HG03097 (cell line): ENCODE measurements around the gene ULK3.
"Not testable (repeated sequence)": the region's sequence is repeated elsewhere in the genome, so short reads cannot be mapped to it uniquely, and the experiment has no call there.

ENCODE experiments used
- ATAC-seq: cut with Tn5 transposase; IDR thresholded peaks from one replicate; pipeline ENCODE4 v1.9.1; 2021; ENCODE audit not compliant: unreplicated experiment, low FRiP score

The ULK3 gene

DNA sequence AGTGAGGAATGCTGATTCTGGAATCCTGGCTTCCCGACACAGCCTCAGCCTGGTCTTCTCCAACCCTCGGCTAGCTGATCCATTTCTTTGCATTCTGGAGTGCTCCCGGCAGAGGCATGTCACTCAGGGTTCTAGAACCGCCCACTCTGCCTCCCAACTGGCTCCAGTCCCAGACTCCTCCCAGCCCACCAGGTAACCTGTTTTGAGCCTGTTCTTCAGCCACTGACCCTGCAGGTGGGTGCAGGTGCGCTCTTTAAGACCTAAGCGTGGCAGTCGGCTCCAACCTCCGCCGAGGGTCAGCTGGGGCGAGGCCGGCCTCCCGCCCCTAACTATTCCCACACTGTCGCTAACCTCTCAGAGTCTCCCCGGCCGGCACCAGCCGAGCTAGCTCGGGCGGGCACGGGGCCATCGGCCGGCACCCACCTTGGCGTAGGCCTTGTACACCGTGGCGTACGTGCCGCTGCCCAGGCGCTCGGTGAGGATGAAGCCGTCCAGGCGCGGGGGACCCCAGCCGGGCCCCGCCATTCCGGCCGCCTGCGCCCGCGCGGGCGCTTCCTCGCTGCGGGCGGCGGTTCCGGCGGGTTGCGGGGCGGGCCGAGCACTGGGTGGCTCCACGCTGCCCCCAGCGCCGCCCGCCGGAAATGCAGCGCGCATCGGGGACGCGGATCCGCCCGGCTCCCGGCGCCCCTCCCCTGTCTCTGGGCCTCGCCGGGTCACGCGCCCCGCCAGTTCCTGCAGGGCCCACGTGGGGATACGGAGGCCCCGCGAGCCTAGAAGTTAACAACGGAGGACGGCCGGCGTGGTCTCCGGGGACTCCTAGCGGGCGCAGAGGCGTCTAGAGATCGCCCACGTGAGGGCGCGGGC lies at the start of gene ULK3:
Gene ULK3, minus strand, starts transcription at position 576 of the 864 bp plus-strand sequence. Its CDS starts 51 bp downstream, at position 525.
- peak; percentile 81 for ATAC-seq

DNA sequence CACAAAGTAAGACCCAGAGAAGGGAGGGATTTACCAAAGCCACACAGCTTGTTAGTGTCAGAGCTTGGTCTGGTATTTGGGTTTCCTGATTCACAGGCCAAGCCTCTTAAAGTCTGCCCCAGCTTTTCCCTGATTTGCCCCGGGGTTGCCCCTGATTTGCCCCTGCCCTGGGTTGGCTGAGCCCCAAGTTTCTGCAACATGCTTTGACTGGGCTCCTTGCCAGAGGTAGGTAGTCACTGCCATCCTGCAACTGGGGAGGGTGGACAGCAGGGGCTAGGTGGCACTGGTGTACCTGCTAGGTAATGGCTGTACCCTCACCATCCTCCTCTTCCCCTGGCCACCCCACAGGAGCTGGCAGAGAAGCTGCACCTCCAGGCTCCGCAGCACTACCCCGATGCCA lies 49.4 kb upstream of the ULK3 start:
- ATAC-seq = no peak

DNA sequence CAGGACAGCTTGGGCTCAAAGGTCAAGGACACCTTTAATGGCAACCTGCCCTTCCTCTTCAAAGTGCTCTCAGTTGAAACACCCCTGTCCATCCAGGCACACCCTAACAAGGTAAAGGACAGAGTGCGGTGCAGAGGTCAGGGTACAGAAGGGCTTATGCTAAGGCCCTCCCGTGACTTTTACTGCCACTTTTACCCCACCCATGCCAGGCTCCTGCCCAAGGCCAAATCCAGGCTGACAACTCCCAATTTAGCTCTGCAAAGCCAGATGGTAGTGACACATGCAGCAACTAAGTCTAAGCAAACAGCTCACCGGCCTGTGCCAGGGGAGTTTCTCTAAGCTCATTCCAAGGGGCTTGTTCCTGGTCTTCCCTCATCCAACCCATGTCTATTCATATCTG lies 48.5 kb upstream of the ULK3 start:
- no peak for ATAC-seq

DNA sequence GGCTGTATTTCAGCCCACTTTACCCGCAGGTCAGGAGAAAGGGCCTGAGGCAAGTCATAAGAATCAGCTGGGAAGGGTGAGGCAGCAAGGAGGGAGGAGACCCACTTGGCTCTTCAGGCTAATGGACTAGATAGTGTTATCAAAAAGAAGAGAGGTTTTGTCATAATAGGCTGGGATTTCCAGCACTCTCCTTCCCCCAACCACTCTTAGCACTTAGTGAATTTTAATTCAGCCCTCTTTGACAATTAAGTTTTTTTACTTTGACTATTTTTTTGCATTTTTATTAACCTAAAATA lies 47.7 kb upstream of the ULK3 start:
- no peak for ATAC-seq

GRCh38 chr15:74889883-74890664 lies 47.1 kb upstream of the ULK3 start, which contains the start of gene MPI:
Gene MPI, plus strand, starts transcription at chr15:74890042. Its CDS starts 32 bp downstream, at chr15:74890074.
- ATAC-seq = no peak

- no peak for ATAC-seq
Observed at GRCh38 chr15:74889390-74889882, 46.5 kb upstream of the ULK3 start.

DNA sequence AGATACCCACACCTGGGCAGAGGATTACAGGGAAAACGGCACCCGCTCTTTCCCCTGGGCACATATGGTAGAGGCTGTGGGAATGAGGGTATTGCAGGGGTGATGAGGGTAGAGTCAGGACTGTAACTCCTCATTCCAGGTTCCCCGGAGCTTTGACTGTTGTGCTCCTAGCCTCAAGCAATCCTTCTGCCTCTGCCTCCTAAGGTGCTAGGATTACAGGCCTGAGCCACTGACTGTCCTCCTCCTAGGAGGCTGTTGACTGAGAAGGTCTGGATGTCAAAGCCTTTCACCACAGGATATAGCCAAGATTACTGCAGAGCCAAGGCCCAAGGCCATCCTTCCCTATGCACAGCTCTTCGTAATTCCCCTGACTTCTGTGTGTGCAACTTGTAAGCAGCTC lies 45.8 kb upstream of the ULK3 start:
- ATAC-seq = no peak

DNA sequence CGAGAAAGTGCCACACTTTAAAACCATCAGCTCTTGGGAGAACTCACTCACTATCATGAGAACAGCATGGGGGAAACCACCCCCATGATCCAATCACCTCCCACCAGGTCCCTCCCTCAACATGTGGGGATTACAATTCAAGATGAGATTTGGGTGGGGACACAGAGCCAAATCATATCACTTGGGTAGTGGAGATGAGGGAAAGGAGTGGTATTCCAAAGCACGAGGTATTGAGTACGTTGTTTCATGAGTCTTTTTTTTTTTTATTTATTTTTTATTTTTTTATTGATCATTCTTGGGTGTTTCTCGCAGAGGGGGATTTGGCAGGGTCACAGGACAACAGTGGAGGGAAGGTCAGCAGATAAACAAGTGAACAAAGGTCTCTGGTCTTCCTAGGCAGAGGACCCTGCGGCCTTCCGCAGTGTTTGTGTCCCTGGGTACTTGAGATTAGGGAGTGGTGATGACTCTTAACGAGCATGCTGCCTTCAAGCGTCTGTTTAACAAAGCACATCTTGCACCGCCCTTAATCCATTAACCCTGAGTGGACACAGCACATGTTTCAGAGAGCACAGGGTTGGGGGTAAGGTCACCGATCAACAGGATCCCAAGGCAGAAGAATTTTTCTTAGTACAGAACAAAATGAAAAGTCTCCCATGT lies 44.7 kb upstream of the ULK3 start:
- ATAC-seq = not testable (repeated sequence)

- no peak for ATAC-seq
Observed at GRCh38 chr15:74885461-74885860, 42.5 kb upstream of the ULK3 start.

- ATAC-seq = no peak
Observed at GRCh38 chr15:74884428-74885223, 41.7 kb upstream of the ULK3 start.

GRCh38 chr15:74882528-74882927 lies 39.6 kb upstream of the ULK3 start:
- ATAC-seq = no peak

DNA sequence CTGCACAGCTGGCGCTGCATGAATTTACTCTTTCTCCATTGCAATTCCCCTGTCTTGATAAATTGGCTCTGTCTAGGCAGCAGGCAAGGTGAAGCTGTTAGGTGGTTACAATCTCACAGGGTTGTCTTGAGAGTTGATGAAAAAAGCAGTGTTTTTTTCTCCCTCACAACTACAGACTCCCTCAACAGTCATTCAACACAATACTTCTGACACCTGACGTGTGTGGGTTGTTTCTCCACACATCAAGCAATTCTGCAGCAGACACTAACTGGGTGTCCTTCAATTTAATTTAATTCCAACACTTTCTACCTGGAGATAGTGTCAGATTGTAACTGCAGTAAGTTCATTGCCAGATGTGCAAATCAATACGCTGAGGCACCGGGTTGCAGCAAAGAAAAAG lies 35.3 kb upstream of the ULK3 start:
- ATAC-seq = no peak

GRCh38 chr15:74873756-74874424 lies 30.9 kb upstream of the ULK3 start:
- no peak for ATAC-seq

DNA sequence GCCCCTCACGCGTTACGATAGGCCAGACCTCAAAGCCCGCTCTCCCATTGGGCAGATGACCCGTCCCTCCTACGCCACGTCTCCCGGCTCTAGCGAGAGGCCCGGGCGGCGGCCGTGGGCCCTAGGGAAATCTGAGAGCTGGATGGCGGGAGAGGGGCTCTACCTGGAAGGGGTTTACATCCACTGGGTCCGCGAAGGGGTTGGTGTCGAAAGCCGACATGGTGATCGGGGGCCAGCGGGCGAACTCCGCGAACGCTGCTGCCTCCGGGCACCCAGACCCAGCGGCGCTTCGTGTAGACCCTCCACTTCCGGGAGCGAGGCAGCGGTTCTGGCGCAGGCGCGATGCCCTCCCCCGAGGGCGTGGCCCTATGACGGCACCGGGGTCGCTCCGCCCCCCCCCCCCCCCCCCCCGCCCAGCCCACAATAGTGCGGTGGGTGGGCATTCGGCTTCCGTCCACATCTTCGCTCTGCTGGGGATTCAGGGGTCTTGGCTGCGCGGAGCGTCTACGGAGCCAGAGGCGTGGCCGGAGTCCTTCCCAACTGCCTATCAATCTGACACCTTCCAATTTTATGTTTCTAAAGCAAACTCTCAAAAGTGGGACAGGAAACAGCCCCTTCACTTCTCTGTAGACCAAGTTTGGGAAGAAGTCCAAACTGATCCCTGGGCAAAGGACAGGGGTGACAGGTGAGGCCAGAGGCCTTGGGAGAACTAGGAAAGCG lies 30.2 kb upstream of the ULK3 start, which contains the start of gene SCAMP2:
Gene SCAMP2, minus strand, starts transcription at position 330 of the 720 bp plus-strand sequence. Its CDS starts 110 bp downstream, at position 220.
- peak; percentile 60 for ATAC-seq

DNA sequence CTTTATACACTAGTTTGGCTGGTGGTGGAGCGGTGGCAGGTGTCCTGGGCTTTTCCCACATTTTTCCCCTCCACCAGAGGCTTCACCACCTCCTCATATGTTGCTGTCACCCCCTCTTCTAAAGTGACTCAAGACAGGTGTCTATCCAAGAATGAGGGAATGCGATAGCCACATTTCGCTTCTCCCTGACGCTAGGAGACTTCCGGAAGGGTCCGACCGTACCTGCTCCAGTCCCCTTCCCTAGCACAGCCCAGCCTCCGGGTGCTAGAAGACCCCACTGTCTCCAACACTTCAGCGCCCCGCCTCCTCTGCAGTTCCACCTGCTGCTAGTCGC lies 29.7 kb upstream of the ULK3 start:
- no peak for ATAC-seq

GRCh38 chr15:74870436-74871215 lies 27.7 kb upstream of the ULK3 start:
- ATAC-seq = no peak

- peak; percentile 69 for ATAC-seq
Observed at GRCh38 chr15:74869726-74870407, 26.9 kb upstream of the ULK3 start.

- ATAC-seq = peak; percentile 4
Observed at GRCh38 chr15:74869372-74869725, 26.4 kb upstream of the ULK3 start.
